Stimulated activated CD8-positive, alpha-beta memory T cell treated with anti-CD3 and anti-CD28 coated beads, Interleukin-15, amount 100 ng/mL, for 48 hours (primary cell): ENCODE data around the gene HYAL3.
"Not testable (repeated sequence)": the region's sequence is repeated elsewhere in the genome, so short reads cannot be mapped to it uniquely, and the experiment has no call there.

Source experiments
- DNase-seq, 2 donors: peaks; one replicate each; pipeline ENCODE4 v3.0.0-alpha.2; 2020; ENCODE audit warnings: low read depth in 2 of 2

The HYAL3 gene

GRCh38 chr3:50258029-50258680 lies 41.0 kb downstream of the HYAL3 start:
- no peak for DNase-seq

GRCh38 chr3:50256978-50257890 lies 42.0 kb downstream of the HYAL3 start:
- no peak for DNase-seq

GRCh38 chr3:50255251-50255615 lies 44.0 kb downstream of the HYAL3 start:
- DNase-seq: no peak

GRCh38 chr3:50254577-50255250 lies 44.5 kb downstream of the HYAL3 start:
- no peak for DNase-seq

- peak in 1 of 2 donors; percentile 62 for DNase-seq
These were observed 48.0 kb downstream of the HYAL3 start for GRCh38 chr3:50251220-50251619.

GRCh38 chr3:50250514-50250913 lies 48.7 kb downstream of the HYAL3 start:
- no peak for DNase-seq

GRCh38 chr3:50249457-50249856 lies 49.7 kb downstream of the HYAL3 start:
- DNase-seq: no peak

GRCh38 chr3:50248387-50248786 lies 50.8 kb downstream of the HYAL3 start:
- no peak for DNase-seq

- DNase-seq: peak; percentile 86 to 88
These were observed 52.7 kb downstream of the HYAL3 start for GRCh38 chr3:50246517-50246954.

GRCh38 chr3:50245831-50246516 lies 53.2 kb downstream of the HYAL3 start:
- peak; percentile 86 to 91 for DNase-seq

GRCh38 chr3:50245251-50245745 lies 53.9 kb downstream of the HYAL3 start:
- no peak for DNase-seq

GRCh38 chr3:50244813-50245212 lies 54.4 kb downstream of the HYAL3 start:
- DNase-seq: not testable (repeated sequence)

GRCh38 chr3:50243543-50243895 lies 55.7 kb downstream of the HYAL3 start:
- DNase-seq: no peak

GRCh38 chr3:50242851-50243542 lies 56.2 kb downstream of the HYAL3 start:
- peak in 1 of 2 donors; percentile 34 for DNase-seq
